GM23338 (cell line): ENCODE results near the gene TAF1B.

ENCODE experiments used
- CREB1 ChIP-seq: fragments of 250-450 bp; sonication (Bioruptor Pico); IDR thresholded peaks from 2 replicates; pipeline ENCODE4 v1.5.0; 2020; ENCODE audit warnings: low read depth, mild to moderate bottlenecking, moderate library complexity
- CTCF ChIP-seq, 2 experiments: fragments of 200-600 bp in 1 of 2; sonication (generic) in 1 of 2; conservative IDR thresholded peaks; 2 replicates each; pipeline versions ENCODE4 v1.5.1 to v1.6.1; 2016 to 2017; ENCODE audit warnings: antibody characterized with exemption in 2 of 2, low read depth in 2 of 2, mild to moderate bottlenecking in 2 of 2, moderate library complexity in 1 of 2
- ETS1 ChIP-seq: IDR thresholded peaks from 2 replicates; pipeline ENCODE4 v1.6.1; 2016; ENCODE audit warnings: antibody characterized with exemption
- EZH2 ChIP-seq: fragments of 200-600 bp; sonication (generic); IDR thresholded peaks from one replicate; pipeline ENCODE4 v1.8.0; 2017; ENCODE audit warnings: antibody characterized with exemption, mild to moderate bottlenecking, low read depth; ENCODE audit not compliant: unreplicated experiment
- EZH2phosphoT487 ChIP-seq: fragments of 200-600 bp; sonication (generic); IDR thresholded peaks from one replicate; pipeline ENCODE4 v1.8.1; 2018; ENCODE audit warnings: antibody characterized with exemption; ENCODE audit not compliant: unreplicated experiment
- JUNB ChIP-seq: IDR thresholded peaks from one replicate; pipeline ENCODE4 v1.6.1; 2016; ENCODE audit warnings: antibody characterized with exemption; ENCODE audit not compliant: unreplicated experiment
- NANOG ChIP-seq: IDR thresholded peaks from 2 replicates; pipeline ENCODE4 v1.6.1; 2016; ENCODE audit warnings: antibody characterized with exemption, borderline replicate concordance
- POLR2AphosphoS5 ChIP-seq: IDR thresholded peaks from 2 replicates; pipeline ENCODE4 v1.6.1; 2016; ENCODE audit warnings: antibody characterized with exemption, low read depth
- REST ChIP-seq: IDR thresholded peaks from one replicate; pipeline ENCODE4 v1.6.1; 2018; ENCODE audit warnings: antibody characterized with exemption; ENCODE audit not compliant: unreplicated experiment
- STAT1 ChIP-seq: IDR thresholded peaks from one replicate; pipeline ENCODE4 v1.6.1; 2016; ENCODE audit warnings: antibody characterized with exemption; ENCODE audit not compliant: unreplicated experiment
- ZNF331 ChIP-seq: fragments of 250-450 bp; sonication (Bioruptor Pico); IDR thresholded peaks from 2 replicates; pipeline ENCODE4 v1.5.0; 2020; ENCODE audit warnings: low read depth, mild to moderate bottlenecking, moderate library complexity
- TF ChIP-seq, protein P1 (sequence below): fragments of 250-450 bp; sonication (Bioruptor Pico); IDR thresholded peaks from 2 replicates; pipeline ENCODE4 v1.5.0; 2020; ENCODE audit warnings: mild to moderate bottlenecking, moderate library complexity

- no peak for TF ChIP-seq CTCF (conservative IDR thresholded peaks at IDR 0.05; ENCODE audit: low read depth in 2 of 2)
- TF ChIP-seq POLR2AphosphoS5, result no peak
- no peak for TF ChIP-seq EZH2
- no peak for TF ChIP-seq JUNB
- TF ChIP-seq REST, result no peak
- no peak for TF ChIP-seq CREB1 (CRISPR knock-in tag)
- TF ChIP-seq EZH2phosphoT487, result no peak
- TF ChIP-seq, protein P1, sequence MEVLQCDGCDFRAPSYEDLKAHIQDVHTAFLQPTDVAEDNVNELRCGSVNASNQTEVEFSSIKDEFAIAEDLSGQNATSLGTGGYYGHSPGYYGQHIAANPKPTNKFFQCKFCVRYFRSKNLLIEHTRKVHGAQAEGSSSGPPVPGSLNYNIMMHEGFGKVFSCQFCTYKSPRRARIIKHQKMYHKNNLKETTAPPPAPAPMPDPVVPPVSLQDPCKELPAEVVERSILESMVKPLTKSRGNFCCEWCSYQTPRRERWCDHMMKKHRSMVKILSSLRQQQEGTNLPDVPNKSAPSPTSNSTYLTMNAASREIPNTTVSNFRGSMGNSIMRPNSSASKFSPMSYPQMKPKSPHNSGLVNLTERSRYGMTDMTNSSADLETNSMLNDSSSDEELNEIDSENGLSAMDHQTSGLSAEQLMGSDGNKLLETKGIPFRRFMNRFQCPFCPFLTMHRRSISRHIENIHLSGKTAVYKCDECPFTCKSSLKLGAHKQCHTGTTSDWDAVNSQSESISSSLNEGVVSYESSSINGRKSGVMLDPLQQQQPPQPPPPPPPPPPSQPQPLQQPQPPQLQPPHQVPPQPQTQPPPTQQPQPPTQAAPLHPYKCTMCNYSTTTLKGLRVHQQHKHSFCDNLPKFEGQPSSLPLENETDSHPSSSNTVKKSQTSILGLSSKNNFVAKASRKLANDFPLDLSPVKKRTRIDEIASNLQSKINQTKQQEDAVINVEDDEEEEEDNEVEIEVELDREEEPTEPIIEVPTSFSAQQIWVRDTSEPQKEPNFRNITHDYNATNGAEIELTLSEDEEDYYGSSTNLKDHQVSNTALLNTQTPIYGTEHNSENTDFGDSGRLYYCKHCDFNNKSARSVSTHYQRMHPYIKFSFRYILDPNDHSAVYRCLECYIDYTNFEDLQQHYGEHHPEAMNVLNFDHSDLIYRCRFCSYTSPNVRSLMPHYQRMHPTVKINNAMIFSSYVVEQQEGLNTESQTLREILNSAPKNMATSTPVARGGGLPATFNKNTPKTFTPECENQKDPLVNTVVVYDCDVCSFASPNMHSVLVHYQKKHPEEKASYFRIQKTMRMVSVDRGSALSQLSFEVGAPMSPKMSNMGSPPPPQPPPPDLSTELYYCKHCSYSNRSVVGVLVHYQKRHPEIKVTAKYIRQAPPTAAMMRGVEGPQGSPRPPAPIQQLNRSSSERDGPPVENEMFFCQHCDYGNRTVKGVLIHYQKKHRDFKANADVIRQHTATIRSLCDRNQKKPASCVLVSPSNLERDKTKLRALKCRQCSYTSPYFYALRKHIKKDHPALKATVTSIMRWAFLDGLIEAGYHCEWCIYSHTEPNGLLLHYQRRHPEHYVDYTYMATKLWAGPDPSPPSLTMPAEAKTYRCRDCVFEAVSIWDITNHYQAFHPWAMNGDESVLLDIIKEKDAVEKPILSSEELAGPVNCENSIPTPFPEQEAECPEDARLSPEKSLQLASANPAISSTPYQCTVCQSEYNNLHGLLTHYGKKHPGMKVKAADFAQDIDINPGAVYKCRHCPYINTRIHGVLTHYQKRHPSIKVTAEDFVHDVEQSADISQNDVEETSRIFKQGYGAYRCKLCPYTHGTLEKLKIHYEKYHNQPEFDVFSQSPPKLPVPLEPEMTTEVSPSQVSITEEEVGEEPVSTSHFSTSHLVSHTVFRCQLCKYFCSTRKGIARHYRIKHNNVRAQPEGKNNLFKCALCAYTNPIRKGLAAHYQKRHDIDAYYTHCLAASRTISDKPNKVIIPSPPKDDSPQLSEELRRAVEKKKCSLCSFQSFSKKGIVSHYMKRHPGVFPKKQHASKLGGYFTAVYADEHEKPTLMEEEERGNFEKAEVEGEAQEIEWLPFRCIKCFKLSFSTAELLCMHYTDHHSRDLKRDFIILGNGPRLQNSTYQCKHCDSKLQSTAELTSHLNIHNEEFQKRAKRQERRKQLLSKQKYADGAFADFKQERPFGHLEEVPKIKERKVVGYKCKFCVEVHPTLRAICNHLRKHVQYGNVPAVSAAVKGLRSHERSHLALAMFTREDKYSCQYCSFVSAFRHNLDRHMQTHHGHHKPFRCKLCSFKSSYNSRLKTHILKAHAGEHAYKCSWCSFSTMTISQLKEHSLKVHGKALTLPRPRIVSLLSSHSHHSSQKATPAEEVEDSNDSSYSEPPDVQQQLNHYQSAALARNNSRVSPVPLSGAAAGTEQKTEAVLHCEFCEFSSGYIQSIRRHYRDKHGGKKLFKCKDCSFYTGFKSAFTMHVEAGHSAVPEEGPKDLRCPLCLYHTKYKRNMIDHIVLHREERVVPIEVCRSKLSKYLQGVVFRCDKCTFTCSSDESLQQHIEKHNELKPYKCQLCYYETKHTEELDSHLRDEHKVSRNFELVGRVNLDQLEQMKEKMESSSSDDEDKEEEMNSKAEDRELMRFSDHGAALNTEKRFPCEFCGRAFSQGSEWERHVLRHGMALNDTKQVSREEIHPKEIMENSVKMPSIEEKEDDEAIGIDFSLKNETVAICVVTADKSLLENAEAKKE (CRISPR knock-in tag), result no peak
- TF ChIP-seq ZNF331 (CRISPR knock-in tag), result no peak
- TF ChIP-seq NANOG, result no peak
- no peak for TF ChIP-seq ETS1
- no peak for TF ChIP-seq STAT1
Observed at GRCh38 chr2:9844576-9844975, 1.3 kb downstream of the TAF1B start.
